ENCODE data around the gene SORCS3.

DNA sequence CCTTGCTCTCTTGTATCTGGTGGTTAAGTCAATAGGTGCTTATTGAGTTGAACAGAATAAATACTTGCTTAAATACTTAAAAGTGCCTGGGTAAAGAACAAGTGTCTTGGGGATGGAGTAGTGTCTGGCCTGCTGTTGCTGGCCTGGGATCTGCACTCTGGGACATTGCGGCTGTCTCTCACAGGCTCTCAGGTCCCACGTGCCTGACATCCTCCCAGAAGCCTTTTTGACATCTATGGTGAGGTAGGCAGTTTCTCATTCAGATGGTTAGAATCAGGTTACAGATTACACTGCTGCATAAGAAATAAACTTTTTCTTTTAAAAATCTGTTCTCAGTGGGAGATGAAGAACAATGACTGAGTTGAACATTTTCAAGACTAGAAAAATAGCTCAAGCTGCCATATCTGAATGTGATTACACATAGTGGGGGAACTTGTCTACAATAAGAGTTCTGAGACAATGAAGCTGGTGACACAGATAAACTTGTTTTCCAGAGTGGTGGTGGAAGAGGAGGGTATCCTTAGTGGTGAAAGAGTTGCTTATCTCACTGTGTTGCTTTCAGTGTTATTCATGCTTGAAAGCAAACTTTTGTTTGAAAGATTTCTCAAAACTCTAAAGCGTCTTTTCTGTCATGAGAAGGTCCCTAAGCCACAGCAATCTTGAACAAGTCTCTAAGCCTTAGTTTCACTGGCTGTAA is 9.7 kb downstream of the SORCS3 start:
- TF ChIP-seq, protein P1, sequence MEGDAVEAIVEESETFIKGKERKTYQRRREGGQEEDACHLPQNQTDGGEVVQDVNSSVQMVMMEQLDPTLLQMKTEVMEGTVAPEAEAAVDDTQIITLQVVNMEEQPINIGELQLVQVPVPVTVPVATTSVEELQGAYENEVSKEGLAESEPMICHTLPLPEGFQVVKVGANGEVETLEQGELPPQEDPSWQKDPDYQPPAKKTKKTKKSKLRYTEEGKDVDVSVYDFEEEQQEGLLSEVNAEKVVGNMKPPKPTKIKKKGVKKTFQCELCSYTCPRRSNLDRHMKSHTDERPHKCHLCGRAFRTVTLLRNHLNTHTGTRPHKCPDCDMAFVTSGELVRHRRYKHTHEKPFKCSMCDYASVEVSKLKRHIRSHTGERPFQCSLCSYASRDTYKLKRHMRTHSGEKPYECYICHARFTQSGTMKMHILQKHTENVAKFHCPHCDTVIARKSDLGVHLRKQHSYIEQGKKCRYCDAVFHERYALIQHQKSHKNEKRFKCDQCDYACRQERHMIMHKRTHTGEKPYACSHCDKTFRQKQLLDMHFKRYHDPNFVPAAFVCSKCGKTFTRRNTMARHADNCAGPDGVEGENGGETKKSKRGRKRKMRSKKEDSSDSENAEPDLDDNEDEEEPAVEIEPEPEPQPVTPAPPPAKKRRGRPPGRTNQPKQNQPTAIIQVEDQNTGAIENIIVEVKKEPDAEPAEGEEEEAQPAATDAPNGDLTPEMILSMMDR (IDR thresholded peaks at IDR 0.05), result no peak
- no peak for TF ChIP-seq EZH2phosphoT487 (IDR thresholded peaks at IDR 0.05)

All from neural progenitor cell (in vitro differentiated cells).